ENCODE data around the gene NANOGP8.
"Not testable (repeated sequence)": the region's sequence is repeated elsewhere in the genome, so short reads cannot be mapped to it uniquely, and the experiment has no call there.

The NANOGP8 gene

GRCh38 chr15:35092311-35092710, 7.2 kb upstream of the NANOGP8 start:
- Histone ChIP-seq H3K27ac (no peak overlapping the region), H3K9me3 (ENCODE audit: severe bottlenecking) (no peaks in the 10 kb centered on the region), H3K4me3 (ENCODE audit: low read depth, low read length) (no peak overlapping the region), H3K27me3 (ENCODE audit: insufficient read depth, low read depth, severe bottlenecking) (no peaks in the 10 kb centered on the region), H3K36me3 (no peaks in the 10 kb centered on the region)
- TF ChIP-seq CTCF (IDR thresholded peaks at IDR 0.05; ENCODE audit: low read depth, low read length), result no peak
- no peak for DNase-seq

DNA sequence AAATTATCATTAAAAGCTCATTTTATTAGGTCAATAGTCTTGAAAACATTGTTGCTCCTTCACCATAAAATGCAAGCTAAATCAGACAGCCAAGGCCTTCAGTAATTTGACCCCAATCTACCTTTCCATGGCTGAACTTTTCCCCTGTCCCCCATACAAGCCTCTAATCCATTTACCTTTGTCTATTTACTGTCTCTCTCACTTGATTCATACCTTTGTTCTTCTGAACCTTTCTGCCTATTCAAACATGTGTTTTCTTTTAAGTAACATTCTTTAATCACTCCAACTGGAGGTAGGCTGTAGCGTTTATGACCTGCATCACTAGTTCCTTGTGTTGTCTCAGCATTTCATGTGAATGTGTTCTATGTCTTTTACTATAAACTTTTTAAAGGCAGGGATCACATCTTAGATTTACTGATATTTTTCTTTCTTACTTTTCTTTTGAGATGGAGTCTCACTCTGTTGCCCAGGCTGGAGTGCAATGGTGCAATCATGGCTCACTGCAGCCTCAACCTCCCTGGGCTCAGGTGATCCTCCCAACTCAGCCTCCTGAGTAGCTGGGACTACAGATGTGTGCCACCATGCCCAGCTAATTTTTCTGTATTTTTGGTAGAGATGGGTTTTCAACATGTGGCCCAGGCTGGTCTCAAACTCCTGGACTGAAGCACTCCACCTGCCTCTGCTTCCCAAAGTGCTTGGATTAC, 5.2 kb upstream of the NANOGP8 start:
- DNase-seq, result no peak
- TF ChIP-seq CTCF (IDR thresholded peaks at IDR 0.05; ENCODE audit: low read depth, low read length), result no peak

DNA sequence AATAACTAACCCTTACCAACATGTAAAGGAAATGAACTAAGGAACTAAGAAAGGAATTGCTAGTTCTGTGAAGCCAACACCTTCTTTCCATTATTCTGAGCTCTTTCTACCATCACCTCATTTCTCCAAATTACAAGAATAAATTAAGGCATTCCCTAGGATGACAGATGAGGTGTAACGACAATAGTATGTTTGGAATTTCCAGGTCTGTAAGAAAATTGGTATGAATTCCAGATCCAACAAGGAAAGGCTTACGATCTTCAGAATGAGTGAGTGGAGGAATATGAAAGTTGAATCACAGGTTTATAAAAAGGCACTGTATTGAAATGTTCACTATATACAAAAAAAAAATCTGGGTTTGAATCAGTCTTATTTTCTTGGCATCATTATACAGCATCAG, 4.5 kb upstream of the NANOGP8 start:
- Histone ChIP-seq H3K4me3 (ENCODE audit: low read depth, low read length) (no peak overlapping the region), H3K36me3 (no peaks in the 10 kb centered on the region), H3K9me3 (ENCODE audit: severe bottlenecking) (no peaks in the 10 kb centered on the region), H3K27me3 (ENCODE audit: insufficient read depth, low read depth, severe bottlenecking) (no peaks in the 10 kb centered on the region), H3K27ac (no peak overlapping the region)
- no peak for DNase-seq
- TF ChIP-seq CTCF (IDR thresholded peaks at IDR 0.05; ENCODE audit: low read depth, low read length), result no peak

More for the DNA sequence above, 5.2 kb upstream of the NANOGP8 start:
- H3K27me3 ChIP-seq (ENCODE audit: insufficient read depth, low read depth, severe bottlenecking), result no peaks in the 10 kb centered on the region
- no peak overlapping the region for H3K27ac ChIP-seq
- H3K36me3 ChIP-seq, result no peaks in the 10 kb centered on the region
- no peak overlapping the region for H3K4me3 ChIP-seq (ENCODE audit: low read depth, low read length)
- H3K9me3 ChIP-seq (ENCODE audit: severe bottlenecking), result no peaks in the 10 kb centered on the region

DNA sequence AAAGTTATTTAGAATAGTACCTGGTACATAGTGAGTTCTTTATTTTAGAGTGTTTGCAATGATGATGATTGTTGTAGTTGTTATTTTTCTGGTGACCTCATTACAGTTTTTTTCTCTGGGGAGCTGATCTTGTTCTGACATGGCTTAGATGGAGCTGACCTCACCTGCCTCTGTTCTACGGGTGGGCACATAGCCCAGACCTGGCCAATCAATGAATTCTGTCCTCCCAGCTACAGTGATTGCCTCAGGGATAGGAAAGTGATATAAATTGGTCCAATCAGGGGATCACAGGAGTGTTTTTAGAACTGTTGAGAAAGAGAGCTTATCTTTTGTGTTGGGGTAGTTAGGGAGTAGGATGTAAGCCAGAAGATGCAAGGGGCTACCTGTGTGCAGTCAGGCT, 3.2 kb upstream of the NANOGP8 start:
- no peak for TF ChIP-seq CTCF (IDR thresholded peaks at IDR 0.05; ENCODE audit: low read depth, low read length)
- Histone ChIP-seq H3K4me3 (ENCODE audit: low read depth, low read length) (no peak overlapping the region), H3K9me3 (ENCODE audit: severe bottlenecking) (no peaks in the 10 kb centered on the region), H3K36me3 (no peaks in the 10 kb centered on the region), H3K27me3 (ENCODE audit: insufficient read depth, low read depth, severe bottlenecking) (no peaks in the 10 kb centered on the region), H3K27ac (no peak overlapping the region)
- DNase-seq, result no peak

DNA sequence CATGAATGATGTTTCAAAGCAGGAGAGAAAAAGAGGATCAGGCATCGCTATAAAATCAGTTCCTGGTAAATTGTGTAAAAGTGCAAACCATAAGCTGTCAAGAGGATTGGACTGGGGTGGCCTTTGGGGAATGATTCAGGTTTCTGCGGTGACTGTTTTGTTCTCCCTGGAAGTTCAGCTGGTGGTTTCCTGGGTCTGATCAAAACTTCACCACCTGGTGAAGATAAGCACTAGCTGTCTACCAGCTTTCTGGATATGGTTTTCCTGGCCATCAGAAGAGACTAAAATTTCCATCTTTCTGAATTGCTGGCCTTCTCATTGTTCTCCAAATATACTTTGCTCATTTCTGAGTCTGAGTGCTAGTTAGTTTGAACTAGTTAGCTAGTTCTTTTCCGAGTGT, 2.7 kb upstream of the NANOGP8 start:
- no peak for DNase-seq
- no peaks in the 10 kb centered on the region for H3K27me3 ChIP-seq (ENCODE audit: insufficient read depth, low read depth, severe bottlenecking)
- no peak overlapping the region for H3K27ac ChIP-seq
- H3K9me3 ChIP-seq (ENCODE audit: severe bottlenecking), result no peaks in the 10 kb centered on the region
- H3K36me3 ChIP-seq, result no peaks in the 10 kb centered on the region
- no peak overlapping the region for H3K4me3 ChIP-seq (ENCODE audit: low read depth, low read length)
- no peak for TF ChIP-seq CTCF (IDR thresholded peaks at IDR 0.05; ENCODE audit: low read depth, low read length)

DNA sequence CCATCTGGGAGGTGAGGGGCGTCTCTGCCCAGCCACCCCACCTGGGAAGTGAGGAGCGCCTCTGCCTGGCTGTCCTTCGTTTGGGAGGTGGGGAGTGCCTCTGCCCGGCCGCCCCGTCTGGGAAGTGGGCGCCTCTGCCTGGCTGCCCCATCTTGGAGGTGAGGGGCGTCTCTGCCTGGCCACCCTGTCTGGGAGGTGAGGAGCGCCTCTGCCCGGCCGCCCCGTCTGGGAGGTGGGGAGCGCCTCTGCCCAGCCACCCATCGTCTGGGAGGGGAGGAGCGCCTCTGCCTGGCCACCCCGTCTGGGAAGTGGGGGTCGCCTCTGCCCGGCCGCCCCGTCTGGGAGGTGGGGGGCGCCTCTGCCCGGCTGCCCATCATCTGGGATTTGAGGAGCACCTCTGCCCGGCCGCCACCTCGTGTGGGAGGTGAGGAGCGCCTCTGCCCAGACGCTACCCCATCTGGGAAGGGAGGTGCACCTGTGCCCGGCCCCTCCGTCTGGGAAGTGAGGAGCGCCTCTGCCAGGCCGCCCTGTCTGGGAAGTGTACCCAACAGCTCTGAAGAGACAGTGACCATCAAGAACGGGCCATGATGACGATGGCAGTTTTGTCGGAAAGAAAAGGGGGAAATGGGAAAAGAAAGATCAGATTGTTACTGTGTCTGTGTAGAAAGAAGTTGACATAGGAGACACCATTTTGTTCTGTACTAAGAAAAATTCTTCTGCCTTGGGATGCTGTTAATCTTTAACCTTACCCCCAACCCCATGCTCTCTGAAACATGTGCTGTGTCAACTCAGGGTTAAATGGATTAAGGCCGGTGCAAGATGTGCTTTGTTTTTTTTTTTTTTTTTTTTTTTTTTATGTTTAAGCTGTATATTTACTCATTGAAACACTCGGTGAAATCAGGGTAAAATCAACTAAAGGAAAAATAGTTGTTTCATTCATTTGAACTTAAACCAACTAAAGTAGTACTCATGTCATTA, 2.4 kb downstream of the NANOGP8 start:
- not testable (repeated sequence) for DNase-seq; H3K9me3 ChIP-seq (ENCODE audit: severe bottlenecking); H3K36me3 ChIP-seq; H3K27me3 ChIP-seq (ENCODE audit: insufficient read depth, low read depth, severe bottlenecking); H3K27ac ChIP-seq; H3K4me3 ChIP-seq (ENCODE audit: low read depth, low read length)

- not testable (repeated sequence) for H3K27ac ChIP-seq; H3K36me3 ChIP-seq; H3K27me3 ChIP-seq (ENCODE audit: insufficient read depth, low read depth, severe bottlenecking); DNase-seq; H3K9me3 ChIP-seq (ENCODE audit: severe bottlenecking); H3K4me3 ChIP-seq (ENCODE audit: low read depth, low read length)
Measured at GRCh38 chr15:35081626-35082365, 3.3 kb downstream of the NANOGP8 start.

Data from WERI-Rb-1 (cell line).